HG03064 (cell line): ENCODE results near the gene DNAH1.

ENCODE experiments used
- ATAC-seq: cut with Tn5 transposase; IDR thresholded peaks from one replicate; pipeline ENCODE4 v1.9.1; 2021; ENCODE audit warnings: low read depth; ENCODE audit not compliant: unreplicated experiment

The DNAH1 gene

DNA sequence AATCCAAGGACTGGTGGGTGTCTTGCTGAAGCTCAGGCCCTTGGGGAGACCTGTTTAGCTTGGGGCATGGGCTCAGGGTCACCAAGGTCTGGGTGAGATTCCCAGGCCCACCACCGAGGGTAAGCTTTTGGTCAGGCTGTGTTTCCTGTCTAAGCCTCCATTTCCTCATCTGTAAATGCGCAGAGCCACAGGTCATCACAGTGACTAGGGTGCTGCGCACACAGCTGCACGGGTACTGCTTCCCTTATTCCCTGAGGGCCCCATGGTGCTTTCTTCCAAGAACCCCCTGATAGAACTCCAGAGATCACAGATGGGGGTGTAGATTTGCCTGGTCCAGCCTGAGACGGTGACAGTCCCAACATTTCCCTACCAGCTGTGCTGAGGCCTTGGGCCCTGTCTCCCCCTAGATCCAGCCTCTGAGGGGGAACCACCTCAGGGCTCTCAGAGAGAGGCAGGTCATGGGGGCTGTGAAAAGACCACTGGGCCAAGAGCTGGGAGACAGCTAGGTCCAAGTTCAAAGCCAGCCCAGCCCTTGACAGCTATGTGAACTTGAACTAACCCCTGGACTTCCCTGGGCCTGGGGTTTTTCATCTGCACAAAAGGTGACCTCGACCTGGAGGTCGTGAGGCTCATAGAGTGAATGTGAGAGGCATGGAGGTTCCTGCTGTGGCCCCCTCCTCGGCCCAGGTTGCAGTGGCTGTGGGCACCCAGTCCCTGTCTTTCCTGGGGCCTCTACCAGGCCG lies 68.1 kb downstream of the DNAH1 start:
- no peak for ATAC-seq

DNA sequence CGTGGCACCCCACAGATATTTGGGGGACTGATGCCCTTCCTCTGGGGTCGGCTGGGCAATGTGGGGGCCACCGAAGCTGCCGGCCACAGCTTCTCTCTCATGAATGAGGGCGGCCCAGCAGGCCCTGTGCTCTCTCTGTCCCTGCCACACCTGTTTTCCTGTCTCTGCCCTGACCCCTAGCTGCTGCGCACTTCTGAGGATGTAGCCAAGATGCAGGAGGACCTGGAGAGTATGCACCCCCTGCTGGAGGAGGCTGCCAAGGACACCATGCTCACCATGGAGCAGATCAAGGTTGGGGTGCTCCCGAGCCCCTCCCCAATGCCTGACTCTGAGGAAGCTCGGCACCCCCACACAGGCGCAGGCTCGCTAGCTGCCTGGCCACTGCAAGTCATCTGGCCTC lies 69.0 kb downstream of the DNAH1 start:
- no peak for ATAC-seq

DNA sequence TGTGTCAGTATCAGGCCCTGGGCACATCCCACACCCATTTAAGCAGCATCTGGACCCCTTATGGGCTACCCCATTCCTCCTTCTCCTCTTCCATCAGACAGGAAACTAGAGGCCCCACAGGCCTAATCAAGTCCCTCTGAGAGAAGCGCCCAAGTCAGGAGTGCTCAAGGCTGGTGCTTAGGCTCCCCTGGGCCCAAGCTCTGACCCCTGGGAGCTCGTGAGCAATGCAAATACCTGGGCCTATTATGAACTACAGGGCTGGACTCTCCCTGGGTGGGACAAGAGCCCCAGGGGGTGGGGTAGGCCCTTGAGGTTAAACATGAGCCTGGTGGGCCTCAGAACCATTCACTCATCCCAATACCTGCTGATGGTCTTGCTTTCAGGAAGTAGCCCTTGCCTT lies 71.4 kb downstream of the DNAH1 start:
- no peak for ATAC-seq

DNA sequence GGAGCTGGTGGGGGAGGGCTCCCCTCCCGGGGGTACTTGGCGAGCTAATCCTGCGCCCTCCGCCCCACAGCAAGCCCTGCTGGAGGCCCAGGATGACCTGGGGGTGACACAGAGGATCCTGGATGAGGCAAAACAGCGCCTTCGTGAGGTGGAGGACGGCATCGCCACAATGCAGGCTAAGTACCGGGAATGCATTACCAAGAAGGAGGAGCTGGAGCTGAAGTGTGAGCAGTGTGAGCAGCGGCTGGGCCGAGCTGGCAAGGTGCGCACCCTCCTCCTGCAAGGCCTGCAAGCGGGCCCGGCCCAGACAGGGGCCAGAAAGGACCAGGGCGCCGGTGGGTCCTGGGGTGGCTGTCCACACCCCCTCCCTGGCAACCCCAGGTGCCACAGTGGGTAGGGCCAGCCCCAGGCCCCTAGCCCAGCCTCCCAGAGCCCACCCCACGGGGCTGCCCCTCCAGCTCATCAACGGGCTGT lies 72.3 kb downstream of the DNAH1 start:
- ATAC-seq: no peak

DNA sequence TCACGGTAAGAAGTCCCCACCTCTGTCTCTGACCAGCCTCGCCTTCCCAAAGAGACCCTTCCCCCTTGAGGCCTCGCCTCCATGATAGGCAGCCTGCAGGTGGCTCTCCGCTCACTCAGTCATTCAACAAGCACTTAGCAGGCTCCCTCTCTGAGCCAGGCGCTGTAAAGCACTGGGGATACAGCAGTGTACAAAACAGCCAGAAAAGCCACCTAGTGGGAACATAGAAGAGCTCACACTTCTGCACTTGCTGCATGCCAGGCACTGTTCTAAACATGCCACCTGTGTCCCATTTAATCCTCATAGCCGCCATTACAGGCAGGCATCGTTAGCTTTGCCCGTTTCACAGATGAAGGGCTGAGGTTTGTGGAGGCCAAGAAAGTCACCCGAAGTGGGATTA lies 72.8 kb downstream of the DNAH1 start:
- ATAC-seq: no peak

DNA sequence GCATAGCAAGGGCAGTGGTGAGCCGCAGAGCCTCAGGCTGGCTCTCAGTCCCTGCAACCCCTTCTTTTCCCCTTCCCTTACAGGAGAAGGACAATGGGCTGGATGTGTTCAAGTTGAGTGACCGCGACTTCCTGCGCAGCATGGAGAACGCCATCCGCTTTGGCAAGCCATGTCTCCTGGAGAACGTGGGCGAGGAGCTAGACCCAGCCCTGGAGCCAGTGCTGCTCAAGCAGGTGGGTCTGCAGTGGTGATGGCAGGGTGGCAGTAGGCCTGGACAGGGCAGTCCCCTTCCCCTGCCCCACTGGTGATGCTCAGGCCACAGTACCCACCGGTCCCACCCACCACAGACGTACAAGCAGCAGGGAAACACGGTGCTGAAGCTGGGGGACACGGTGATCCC lies 75.0 kb downstream of the DNAH1 start:
- no peak for ATAC-seq

DNA sequence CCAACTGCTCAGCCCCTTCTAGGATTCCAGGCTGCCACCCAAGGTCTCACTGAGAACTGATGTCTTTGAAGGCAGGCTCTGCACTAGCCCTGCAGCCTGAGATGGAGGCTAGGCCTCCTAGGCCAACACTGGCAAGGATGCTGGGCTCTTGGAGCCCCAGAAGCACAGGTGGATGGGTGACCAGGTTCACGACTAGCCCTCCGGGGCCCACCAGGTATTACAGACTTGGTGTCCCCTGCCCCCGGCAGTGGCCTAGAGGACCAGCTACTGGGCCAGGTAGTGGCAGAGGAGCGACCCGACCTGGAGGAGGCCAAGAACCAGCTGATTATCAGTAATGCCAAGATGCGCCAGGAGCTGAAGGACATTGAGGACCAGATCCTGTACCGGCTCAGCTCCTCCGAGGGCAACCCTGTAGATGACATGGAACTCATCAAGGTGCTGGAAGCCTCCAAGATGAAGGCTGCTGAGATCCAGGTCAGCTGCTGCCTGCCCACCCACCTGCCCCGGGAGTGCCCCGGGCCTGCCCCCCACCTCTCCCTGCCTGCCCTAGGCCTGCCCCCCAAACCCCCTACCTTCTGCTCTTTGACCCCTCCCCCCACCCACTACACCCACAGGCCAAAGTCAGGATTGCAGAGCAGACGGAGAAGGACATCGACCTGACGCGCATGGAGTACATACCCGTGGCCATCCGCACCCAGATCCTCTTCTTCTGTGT lies 76.3 kb downstream of the DNAH1 start:
- ATAC-seq: no peak

DNA sequence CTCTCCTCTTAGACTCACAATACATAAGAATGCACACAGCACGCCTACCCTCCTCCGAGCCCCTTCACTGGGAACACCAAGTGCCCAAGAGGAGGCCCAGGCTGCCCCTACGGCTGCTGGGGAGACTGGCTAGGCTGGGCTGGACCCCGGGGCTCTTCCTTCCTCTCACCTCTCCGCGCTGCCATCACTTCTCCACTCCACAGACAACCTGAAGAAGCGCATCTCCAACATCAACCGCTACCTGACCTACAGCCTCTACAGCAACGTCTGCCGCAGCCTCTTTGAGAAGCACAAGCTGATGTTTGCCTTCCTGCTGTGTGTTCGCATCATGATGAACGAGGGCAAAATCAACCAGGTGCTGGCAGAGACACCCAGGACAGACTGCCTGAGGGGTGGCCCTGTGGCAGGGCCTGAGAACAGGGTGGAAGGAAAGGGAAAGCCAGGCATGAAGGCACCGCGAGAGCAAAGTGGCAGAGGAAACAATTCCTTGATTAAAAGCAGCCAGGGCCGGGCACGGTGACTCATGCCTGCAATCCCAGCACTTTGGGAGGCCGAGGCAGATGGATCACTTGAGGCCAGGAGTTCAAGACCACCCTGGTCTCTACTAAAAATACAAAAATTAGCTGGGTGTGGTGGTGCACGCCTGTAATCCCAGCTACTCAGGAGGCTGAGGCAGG lies 77.2 kb downstream of the DNAH1 start:
- ATAC-seq: no peak

DNA sequence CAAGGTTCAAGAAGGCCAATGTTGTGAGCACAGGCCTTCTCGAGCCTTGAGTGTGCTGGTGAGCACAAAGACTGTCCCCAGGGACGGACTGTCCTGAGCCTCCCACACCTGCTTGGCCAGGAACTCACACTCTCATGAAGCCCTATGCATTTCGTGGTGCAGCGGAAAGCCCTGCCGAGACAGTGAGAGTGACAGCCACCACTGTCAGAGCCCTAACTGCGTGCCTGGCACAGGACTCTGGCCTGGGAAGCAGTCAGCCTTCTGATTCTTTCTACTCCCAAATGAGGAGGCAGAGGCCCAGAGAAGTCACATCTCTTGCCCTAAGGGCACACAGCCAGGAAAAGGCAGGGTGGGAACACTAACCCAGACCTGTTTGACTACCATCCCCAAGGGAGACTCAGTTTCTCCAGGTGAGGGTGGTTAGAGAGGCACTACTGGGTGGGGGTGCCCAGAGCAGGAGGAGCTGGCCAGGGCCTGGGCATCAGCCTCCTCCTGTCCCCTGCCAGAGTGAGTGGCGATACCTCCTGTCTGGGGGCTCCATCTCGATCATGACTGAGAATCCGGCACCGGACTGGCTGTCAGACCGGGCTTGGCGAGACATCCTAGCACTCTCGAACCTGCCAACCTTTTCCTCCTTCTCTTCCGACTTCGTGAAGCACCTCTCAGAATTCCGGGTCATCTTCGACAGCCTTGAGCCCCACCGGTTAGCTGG lies 78.0 kb downstream of the DNAH1 start:
- no peak for ATAC-seq

DNA sequence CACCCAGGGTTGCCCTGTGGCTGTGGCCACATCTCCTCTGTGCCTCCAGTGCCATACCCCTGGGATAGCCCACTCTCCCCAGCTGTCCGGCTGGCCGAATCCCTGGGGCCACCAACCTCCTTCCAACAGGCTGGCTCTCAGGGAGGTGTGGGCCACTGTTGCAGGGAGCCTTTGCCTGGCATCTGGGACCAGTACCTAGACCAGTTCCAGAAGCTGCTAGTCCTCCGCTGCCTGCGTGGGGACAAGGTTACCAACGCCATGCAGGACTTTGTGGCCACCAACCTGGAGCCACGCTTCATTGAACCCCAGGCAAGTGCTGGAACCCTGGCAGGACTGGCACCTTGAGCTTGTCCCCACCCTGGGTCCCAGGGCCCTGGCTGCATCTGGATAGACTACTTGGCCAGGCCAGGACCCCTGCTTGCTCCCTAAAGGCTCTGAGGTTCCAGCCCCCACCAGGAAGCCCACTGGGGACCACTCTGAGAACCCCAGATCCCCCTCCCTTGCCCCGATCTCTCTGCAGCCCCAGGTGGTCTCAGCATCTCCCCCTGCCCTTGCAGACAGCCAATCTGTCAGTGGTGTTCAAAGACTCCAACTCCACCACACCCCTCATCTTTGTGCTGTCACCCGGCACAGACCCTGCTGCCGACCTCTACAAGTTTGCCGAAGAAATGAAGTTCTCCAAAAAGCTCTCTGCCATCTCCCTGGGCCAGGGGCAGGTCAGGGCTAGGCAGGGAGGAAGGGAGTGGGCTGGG lies 78.8 kb downstream of the DNAH1 start:
- ATAC-seq: no peak

DNA sequence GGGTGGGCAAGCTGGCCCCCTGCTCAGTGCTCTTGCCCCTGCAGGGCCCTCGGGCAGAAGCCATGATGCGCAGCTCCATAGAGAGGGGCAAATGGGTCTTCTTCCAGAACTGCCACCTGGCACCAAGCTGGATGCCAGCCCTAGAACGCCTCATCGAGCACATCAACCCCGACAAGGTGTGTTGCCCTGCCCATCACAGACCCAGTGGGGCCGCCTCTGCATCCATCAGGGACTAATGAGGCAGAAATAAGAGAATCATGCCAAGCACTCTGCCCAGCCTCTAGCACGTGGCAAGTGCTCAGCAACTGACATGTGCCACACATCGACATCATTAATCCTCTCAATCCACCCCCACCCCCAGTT lies 79.4 kb downstream of the DNAH1 start:
- no peak for ATAC-seq

DNA sequence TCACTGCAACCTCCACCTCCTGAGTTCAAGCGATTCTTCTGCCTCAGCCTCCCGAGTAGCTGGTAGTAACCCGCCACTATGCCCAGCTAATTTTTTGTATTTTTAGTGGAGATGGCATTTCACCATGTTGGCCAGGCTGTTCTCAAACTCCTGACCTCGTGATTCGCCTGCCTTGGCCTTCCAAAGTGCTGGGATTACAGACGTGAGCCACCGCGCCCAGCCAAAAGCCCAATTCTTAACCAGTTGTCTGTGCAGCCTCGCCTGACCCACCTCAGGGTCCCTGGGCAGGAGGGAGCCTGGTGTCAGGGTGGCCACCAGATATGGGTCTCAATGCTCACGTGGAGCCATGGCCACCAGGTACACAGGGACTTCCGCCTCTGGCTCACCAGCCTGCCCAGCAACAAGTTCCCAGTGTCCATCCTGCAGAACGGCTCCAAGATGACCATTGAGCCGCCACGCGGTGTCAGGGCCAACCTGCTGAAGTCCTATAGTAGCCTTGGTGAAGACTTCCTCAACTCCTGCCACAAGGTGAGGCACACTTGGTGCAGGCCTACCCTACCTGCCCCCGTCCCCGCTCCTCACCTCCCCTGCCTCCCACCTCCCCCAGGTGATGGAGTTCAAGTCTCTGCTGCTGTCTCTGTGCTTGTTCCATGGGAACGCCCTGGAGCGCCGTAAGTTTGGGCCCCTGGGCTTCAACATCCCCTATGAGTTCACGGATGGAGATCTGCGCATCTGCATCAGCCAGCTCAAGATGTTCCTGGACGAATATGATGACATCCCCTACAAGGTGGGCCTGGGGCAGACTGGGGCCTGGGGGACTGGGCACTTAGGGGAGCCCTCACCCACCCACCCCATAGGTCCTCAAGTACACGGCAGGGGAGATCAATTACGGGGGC lies 80.1 kb downstream of the DNAH1 start:
- no peak for ATAC-seq

DNA sequence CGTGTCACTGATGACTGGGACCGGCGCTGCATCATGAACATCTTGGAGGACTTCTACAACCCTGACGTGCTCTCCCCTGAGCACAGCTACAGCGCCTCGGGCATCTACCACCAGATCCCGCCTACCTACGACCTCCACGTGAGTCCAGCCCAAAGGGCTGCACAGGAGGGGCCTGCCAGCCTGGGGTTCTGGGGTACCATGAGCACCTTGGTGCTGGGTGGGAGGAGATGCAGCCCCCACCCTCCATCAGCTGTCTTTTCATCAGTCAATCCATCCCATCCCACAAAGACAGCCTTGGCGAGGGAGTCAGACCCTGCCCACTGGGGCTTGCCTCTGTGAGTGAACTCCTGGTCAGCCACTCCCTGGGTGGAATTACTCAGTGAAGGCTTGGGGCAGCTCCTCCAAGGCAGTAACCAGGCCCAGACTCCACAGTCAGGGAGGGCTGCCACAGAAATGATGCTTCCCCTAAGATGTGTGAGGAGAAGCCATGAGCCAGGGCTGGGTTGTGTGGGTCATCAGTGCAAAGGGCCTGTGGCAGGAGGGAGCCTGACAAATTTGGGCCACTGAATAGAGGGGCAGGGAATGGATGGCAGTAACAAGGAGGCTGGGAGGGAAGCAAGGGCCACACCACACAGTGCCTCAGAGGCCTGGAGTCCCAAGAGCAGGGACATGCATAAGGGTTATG lies 80.9 kb downstream of the DNAH1 start:
- ATAC-seq: no peak

DNA sequence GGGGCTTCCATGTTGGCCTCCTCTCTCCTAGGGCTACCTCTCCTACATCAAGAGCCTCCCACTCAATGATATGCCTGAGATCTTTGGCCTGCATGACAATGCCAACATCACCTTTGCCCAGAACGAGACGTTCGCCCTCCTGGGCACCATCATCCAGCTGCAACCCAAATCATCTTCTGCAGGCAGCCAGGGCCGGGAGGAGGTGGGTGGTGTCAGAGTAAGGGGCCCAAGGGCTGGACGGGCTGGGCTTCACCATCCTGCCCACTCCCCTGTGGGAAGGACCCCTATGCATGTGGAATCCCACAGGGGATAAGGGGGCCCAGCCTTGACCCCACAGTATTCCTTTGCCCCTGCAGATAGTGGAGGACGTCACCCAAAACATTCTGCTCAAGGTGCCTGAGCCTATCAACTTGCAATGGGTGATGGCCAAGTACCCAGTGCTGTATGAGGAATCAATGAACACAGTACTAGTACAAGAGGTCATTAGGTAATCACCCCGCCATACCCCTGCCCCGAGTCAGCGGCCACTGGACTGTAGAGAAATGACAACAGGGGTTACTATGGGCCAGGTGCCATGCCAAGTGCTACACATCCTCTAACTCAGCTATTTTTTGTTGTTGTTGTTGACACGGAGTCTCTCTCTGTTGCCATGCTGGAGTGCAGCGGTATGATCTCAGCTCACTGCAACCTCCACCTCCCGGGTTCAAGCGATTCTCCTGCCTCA lies 81.7 kb downstream of the DNAH1 start:
- ATAC-seq: no peak

DNA sequence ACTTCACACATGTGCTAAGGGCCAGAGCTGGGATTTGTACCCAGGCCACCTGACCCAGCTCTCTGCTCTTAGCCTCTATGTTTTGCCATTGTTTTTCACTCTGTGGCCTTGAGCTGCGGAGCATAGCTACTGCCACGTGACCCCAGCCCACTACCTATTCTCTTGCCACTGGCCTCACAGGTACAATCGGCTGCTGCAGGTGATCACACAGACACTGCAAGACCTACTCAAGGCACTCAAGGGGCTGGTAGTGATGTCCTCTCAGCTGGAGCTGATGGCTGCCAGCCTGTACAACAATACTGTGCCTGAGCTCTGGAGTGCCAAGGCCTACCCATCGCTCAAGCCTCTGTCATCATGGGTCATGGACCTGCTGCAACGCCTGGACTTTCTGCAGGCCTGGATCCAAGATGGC lies 82.6 kb downstream of the DNAH1 start:
- ATAC-seq: no peak

DNA sequence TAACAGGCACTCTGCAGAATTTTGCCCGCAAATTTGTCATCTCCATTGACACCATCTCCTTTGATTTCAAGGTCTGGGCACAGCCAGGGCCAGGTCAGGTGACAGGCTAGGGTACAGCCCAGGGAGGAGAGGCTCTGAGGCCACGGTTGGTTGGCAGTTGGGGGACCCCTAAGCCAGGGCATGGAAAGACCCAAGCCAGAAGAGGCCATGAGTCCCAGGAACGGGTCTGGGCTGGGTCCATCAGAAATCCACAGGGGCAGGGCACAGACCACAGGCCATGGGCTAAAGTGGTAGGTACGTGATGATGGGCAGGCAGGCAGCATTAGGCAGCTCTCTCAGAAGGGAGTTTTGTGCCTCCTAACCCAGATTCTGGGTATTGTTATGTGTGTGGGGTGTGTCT lies 83.0 kb downstream of the DNAH1 start:
- no peak for ATAC-seq

DNA sequence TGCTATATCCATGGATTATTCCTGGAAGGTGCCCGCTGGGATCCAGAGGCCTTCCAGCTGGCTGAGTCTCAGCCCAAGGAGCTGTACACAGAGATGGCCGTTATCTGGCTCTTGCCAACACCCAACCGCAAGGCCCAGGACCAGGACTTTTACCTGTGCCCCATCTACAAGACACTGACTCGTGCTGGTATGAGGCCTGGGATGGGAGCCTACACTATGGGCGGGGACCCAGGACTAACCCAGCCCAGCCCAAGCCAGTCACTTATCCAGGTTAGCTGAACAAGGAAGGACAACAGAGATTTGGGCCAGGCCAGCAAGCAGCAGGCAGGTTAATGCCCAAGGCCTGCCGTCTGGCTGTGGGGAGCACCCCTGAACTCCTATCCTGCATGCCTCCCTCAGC lies 83.5 kb downstream of the DNAH1 start:
- no peak for ATAC-seq

DNA sequence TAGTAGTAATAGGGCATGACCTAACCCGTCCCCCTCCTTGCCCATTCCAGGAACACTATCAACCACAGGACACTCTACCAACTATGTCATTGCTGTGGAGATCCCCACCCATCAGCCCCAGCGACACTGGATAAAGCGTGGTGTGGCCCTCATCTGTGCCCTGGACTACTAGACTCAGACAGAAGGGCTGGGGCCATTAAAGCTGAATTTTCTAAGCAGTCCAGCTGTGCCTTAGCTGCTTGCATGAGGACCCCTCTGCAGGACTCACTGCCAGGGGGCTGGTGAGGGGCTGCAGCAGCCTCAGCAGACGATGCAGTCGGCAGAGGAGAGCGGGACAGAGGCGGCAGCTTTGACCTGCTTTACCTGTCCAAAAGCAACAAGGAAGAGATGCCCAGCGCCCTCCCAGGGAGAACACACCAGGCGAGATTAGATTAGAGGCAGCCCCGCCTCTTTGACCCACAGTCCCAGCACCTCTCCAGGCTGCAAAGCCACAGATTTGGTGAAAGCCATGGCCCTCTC lies 84.2 kb downstream of the DNAH1 start:
- no peak for ATAC-seq
